HepG2 (cell line): ENCODE data around the gene HS3ST3B1. TPM values are rescaled to one million over a fixed set of nuclear protein-coding genes. Genes with fewer than 3 reads are reported as not detected.

Experiments
- FOXK2 ChIP-seq: fragments of 450-650 bp; IDR thresholded peaks from 2 replicates; pipeline ENCODE4 v1.6.1; 2016
- HDAC2 ChIP-seq: sonication (generic); formaldehyde crosslinking; IDR thresholded peaks from 2 replicates; pipeline ENCODE4 v1.4.0; 2020; ENCODE audit warnings: missing genetic modification reagents
- MIER2 ChIP-seq: IDR thresholded peaks from 2 replicates; pipeline ENCODE4 v1.6.1; 2016; ENCODE audit warnings: missing biosample characterization, missing genetic modification reagents
- POGZ ChIP-seq: sonication (generic); formaldehyde crosslinking; IDR thresholded peaks from 2 replicates; pipeline ENCODE4 v1.4.0; 2020; ENCODE audit warnings: mild to moderate bottlenecking, missing genetic modification reagents
- REPIN1 ChIP-seq: sonication (generic); formaldehyde crosslinking; IDR thresholded peaks from 2 replicates; pipeline ENCODE4 v1.8.0; 2022; ENCODE audit warnings: missing genetic modification reagents, low read depth, mild to moderate bottlenecking, borderline replicate concordance
- RFXANK ChIP-seq: IDR thresholded peaks from 2 replicates; pipeline ENCODE4 v1.6.1; 2016
- TOE1 ChIP-seq: sonication (generic); formaldehyde crosslinking; IDR thresholded peaks from 2 replicates; pipeline ENCODE4 v1.4.0; 2020; ENCODE audit warnings: mild to moderate bottlenecking, missing genetic modification reagents
- ZBTB1 ChIP-seq: sonication (generic); formaldehyde crosslinking; IDR thresholded peaks from 2 replicates; pipeline ENCODE4 v1.4.0; 2020; ENCODE audit warnings: missing genetic modification reagents, borderline replicate concordance
- ZBTB21 ChIP-seq: sonication (generic); formaldehyde crosslinking; IDR thresholded peaks from 2 replicates; pipeline ENCODE4 v1.4.0; 2020; ENCODE audit warnings: missing genetic modification reagents
- ZNF143 ChIP-seq: sonication (generic); formaldehyde crosslinking; IDR thresholded peaks from 2 replicates; pipeline ENCODE4 v1.4.0; 2020; ENCODE audit warnings: missing genetic modification reagents
- ZNF207 ChIP-seq: fragments of 450-650 bp; IDR thresholded peaks from 2 replicates; pipeline ENCODE4 v1.6.1; 2016; ENCODE audit warnings: antibody characterized with exemption, borderline replicate concordance
- ZNF564 ChIP-seq: sonication (generic); formaldehyde crosslinking; IDR thresholded peaks from 2 replicates; pipeline ENCODE4 v1.8.1; 2023; ENCODE audit warnings: mild to moderate bottlenecking, missing genetic modification reagents
- ZNF672 ChIP-seq: sonication (generic); formaldehyde crosslinking; IDR thresholded peaks from 2 replicates; pipeline ENCODE4 v1.8.1; 2022; ENCODE audit warnings: missing genetic modification reagents
- polyA plus RNA-seq, 8 experiments: library from polyadenylated mRNA; depleted of rRNA in 3 of 8; stranded (reverse) in 7 of 8; unstranded in 1 of 8; fragments of >200 nt; fragmentation: Illumina TruSeq in 4 of 8; extraction: Trizol in 4 of 8; gene quantifications; 2 replicates each; pipeline versions ENCODE4 v1.2.1 to v1.2.3, GENCODE V29; 2011 to 2016; ENCODE audit warnings: low read depth in 4 of 8, missing spikeins in 1 of 8, mixed read lengths in 1 of 8; ENCODE audit not compliant: insufficient read depth in 1 of 8
- total RNA-seq, 5 experiments: library from RNA; depleted of rRNA; stranded (reverse); fragments of >200 nt; fragmentation: Illumina TruSeq; extraction: Trizol; gene quantifications; 2 replicates each; pipeline ENCODE4 v1.2.3, GENCODE V29; 2016; ENCODE audit warnings: low read depth in 1 of 5
- TF ChIP-seq, protein P1 (sequence below): IDR thresholded peaks from 2 replicates; pipeline ENCODE4 v1.6.1; 2018; ENCODE audit warnings: missing genetic modification reagents
- TF ChIP-seq, protein P2 (sequence below): IDR thresholded peaks from 2 replicates; pipeline ENCODE4 v1.6.1; 2016; ENCODE audit warnings: missing compliant biosample characterization, missing genetic modification reagents, borderline replicate concordance
- TF ChIP-seq, protein P3 (sequence below): sonication (generic); formaldehyde crosslinking; IDR thresholded peaks from 2 replicates; pipeline ENCODE4 v1.4.0; 2020; ENCODE audit warnings: missing genetic modification reagents, mild to moderate bottlenecking, borderline replicate concordance
- TF ChIP-seq, protein P4 (sequence below): sonication (generic); formaldehyde crosslinking; IDR thresholded peaks from 2 replicates; pipeline ENCODE4 v1.4.0; 2020; ENCODE audit warnings: missing genetic modification reagents
- TF ChIP-seq, protein P5 (sequence below): sonication (generic); formaldehyde crosslinking; IDR thresholded peaks from 2 replicates; pipeline ENCODE4 v1.8.0; 2022; ENCODE audit warnings: mild to moderate bottlenecking, missing genetic modification reagents
- TF ChIP-seq, protein P6 (sequence below): IDR thresholded peaks from 2 replicates; pipeline ENCODE4 v1.6.1; 2012; ENCODE audit warnings: low read depth, low read length, improper control_type of control experiment
- TF ChIP-seq, protein P7 (sequence below): IDR thresholded peaks from 2 replicates; pipeline ENCODE4 v1.6.1; 2016

HS3ST3B1 gene
- total and polyA plus RNA-seq, 2 of the 13 experiments (the other 11 are each of a cell fraction or from before 2014, with no cell fraction given) = 15.7 to 39.5 TPM

DNA sequence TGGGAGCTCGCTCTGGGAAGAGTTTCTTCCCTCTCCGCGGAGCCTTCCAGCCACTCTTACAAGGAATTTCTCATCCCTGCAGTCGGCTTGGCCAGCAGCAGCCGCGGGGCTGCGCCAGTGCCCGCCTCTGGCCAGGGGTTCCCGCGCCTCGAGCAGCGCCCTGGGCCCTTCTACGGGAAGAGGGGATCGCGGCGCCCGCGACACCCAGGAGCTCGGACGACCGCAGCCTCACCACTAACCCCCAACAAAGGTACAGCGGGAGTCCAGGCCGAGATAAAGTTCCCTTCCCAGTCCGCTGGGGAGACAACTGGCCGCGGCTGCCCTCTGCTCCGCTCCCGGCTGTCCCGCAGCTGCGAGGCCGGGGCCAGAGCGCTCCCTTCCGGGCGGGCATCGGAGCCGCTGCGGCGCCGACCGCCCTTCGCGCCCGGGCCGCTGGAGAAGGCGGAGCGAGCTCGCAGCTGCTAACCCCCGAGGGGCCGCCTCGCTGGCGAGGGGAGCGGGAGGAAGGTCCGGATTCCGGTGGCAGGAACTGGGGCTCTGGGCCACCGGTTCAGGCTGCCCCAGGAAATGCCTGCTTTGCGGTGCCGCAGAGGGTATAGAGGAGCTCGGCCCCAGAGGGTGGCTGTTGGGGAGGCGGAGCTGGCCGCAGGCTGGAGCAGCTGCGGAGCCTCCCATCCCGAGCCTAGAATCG is 3.6 kb upstream of the HS3ST3B1 start (continued):
- TF ChIP-seq TOE1 (no peak), RFXANK (CRISPR knock-in tag) (no peak), ZNF564 (CRISPR knock-in tag) (peak; percentile 86; the same call in 1 of the 2 replicates), ZNF207 (no peak), ZBTB1 (no peak), ZNF672 (CRISPR knock-in tag) (no peak; the same call in 1 of the 2 replicates), REPIN1 (CRISPR knock-in tag) (peak; percentile 61; the same call in 1 of the 2 replicates), ZBTB21 (CRISPR knock-in tag) (no peak), FOXK2 (no peak), HDAC2 (CRISPR knock-in tag) (peak; percentile 51; the same call in 1 of the 2 replicates), ZNF143 (CRISPR knock-in tag) (0 out of 2 replicates have a peak, but pooled peaks have one; percentile 19), POGZ (peak; percentile 77; the same call in 1 of the 2 replicates), MIER2 (CRISPR knock-in tag) (no peak)
- TF ChIP-seq, protein P1, sequence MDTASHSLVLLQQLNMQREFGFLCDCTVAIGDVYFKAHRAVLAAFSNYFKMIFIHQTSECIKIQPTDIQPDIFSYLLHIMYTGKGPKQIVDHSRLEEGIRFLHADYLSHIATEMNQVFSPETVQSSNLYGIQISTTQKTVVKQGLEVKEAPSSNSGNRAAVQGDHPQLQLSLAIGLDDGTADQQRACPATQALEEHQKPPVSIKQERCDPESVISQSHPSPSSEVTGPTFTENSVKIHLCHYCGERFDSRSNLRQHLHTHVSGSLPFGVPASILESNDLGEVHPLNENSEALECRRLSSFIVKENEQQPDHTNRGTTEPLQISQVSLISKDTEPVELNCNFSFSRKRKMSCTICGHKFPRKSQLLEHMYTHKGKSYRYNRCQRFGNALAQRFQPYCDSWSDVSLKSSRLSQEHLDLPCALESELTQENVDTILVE = peak; percentile 44; the same call in 1 of the 2 replicates
- TF ChIP-seq, protein P2, sequence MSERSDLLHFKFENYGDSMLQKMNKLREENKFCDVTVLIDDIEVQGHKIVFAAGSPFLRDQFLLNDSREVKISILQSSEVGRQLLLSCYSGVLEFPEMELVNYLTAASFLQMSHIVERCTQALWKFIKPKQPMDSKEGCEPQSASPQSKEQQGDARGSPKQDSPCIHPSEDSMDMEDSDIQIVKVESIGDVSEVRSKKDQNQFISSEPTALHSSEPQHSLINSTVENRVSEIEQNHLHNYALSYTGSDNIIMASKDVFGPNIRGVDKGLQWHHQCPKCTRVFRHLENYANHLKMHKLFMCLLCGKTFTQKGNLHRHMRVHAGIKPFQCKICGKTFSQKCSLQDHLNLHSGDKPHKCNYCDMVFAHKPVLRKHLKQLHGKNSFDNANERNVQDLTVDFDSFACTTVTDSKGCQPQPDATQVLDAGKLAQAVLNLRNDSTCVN = no peak
- TF ChIP-seq, protein P3, sequence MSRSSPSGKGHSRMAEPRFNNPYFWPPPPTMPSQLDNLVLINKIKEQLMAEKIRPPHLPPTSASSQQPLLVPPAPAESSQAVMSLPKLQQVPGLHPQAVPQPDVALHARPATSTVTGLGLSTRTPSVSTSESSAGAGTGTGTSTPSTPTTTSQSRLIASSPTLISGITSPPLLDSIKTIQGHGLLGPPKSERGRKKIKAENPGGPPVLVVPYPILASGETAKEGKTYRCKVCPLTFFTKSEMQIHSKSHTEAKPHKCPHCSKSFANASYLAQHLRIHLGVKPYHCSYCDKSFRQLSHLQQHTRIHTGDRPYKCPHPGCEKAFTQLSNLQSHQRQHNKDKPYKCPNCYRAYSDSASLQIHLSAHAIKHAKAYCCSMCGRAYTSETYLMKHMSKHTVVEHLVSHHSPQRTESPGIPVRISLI (CRISPR knock-in tag) = peak; percentile 43; the same call in 1 of the 2 replicates
- TF ChIP-seq, protein P4, sequence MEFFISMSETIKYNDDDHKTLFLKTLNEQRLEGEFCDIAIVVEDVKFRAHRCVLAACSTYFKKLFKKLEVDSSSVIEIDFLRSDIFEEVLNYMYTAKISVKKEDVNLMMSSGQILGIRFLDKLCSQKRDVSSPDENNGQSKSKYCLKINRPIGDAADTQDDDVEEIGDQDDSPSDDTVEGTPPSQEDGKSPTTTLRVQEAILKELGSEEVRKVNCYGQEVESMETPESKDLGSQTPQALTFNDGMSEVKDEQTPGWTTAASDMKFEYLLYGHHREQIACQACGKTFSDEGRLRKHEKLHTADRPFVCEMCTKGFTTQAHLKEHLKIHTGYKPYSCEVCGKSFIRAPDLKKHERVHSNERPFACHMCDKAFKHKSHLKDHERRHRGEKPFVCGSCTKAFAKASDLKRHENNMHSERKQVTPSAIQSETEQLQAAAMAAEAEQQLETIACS (CRISPR knock-in tag) = no peak
- TF ChIP-seq, protein P5, sequence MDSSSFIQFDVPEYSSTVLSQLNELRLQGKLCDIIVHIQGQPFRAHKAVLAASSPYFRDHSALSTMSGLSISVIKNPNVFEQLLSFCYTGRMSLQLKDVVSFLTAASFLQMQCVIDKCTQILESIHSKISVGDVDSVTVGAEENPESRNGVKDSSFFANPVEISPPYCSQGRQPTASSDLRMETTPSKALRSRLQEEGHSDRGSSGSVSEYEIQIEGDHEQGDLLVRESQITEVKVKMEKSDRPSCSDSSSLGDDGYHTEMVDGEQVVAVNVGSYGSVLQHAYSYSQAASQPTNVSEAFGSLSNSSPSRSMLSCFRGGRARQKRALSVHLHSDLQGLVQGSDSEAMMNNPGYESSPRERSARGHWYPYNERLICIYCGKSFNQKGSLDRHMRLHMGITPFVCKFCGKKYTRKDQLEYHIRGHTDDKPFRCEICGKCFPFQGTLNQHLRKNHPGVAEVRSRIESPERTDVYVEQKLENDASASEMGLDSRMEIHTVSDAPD (CRISPR knock-in tag) = no peak
- TF ChIP-seq, protein P6, sequence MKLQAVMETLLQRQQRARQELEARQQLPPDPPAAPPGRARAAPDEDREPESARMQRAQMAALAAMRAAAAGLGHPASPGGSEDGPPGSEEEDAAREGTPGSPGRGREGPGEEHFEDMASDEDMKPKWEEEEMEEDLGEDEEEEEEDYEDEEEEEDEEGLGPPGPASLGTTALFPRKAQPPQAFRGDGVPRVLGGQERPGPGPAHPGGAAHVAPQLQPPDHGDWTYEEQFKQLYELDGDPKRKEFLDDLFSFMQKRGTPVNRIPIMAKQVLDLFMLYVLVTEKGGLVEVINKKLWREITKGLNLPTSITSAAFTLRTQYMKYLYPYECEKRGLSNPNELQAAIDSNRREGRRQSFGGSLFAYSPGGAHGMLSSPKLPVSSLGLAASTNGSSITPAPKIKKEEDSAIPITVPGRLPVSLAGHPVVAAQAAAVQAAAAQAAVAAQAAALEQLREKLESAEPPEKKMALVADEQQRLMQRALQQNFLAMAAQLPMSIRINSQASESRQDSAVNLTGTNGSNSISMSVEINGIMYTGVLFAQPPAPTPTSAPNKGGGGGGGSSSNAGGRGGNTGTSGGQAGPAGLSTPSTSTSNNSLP = no peak
- TF ChIP-seq, protein P7, sequence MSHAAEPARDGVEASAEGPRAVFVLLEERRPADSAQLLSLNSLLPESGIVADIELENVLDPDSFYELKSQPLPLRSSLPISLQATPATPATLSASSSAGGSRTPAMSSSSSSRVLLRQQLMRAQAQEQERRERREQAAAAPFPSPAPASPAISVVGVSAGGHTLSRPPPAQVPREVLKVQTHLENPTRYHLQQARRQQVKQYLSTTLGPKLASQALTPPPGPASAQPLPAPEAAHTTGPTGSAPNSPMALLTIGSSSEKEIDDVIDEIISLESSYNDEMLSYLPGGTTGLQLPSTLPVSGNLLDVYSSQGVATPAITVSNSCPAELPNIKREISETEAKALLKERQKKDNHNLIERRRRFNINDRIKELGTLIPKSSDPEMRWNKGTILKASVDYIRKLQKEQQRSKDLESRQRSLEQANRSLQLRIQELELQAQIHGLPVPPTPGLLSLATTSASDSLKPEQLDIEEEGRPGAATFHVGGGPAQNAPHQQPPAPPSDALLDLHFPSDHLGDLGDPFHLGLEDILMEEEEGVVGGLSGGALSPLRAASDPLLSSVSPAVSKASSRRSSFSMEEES (CRISPR knock-in tag) = no peak
